H1 (cell line): ENCODE data around the gene SLMAP. TPM values are rescaled to one million over a fixed set of nuclear protein-coding genes. Genes with fewer than 3 reads are reported as not detected.

Experiments used
- CTCF ChIA-PET: fragments of 300-600 bp; sonication (Branson Sonifier 250); formaldehyde crosslinking; loops from one replicate; lab custom pipeline; 2021; ENCODE audit not compliant: partially characterized antibody; lab: Charles Lee
- POLR2A ChIA-PET: fragments of 300-600 bp; sonication (Branson Sonifier 250); formaldehyde crosslinking; loops from one replicate; lab custom pipeline; 2021; ENCODE audit warnings: inconsistent platforms; ENCODE audit not compliant: partially characterized antibody; lab: Charles Lee
- DNase-seq, 2 experiments: peaks; one replicate each; pipeline versions ENCODE4 v3.0.0 to v3.0.0-alpha.2; 2010 to 2022; ENCODE audit warnings: low spot score in 2 of 2, low read depth in 1 of 2, mixed read lengths in 1 of 2
- FAIRE-seq: peaks from 2 replicates; lab custom pipeline; 2011; peaks lifted over from hg19 to GRCh38; lab: Jason Lieb, UNC
- H2AFZ ChIP-seq: 2 replicates; pipeline ENCODE4 v1.8.1; 2012; ENCODE audit warnings: low read length, inconsistent platforms
- H2AK5ac ChIP-seq: 2 replicates; pipeline ENCODE4 v1.6.1; 2013; ENCODE audit warnings: low read depth, low read length
- H2BK120ac ChIP-seq: replicated peaks from 2 replicates; pipeline ENCODE3; 2013; ENCODE audit warnings: low read depth, low read length, inconsistent platforms
- H2BK12ac ChIP-seq: 2 replicates; pipeline ENCODE4 v1.6.1; 2013; ENCODE audit warnings: low read depth, low read length
- H2BK15ac ChIP-seq: 2 replicates; pipeline ENCODE4 v1.6.1; 2013; ENCODE audit warnings: low read length
- H2BK20ac ChIP-seq: 2 replicates; pipeline ENCODE4 v1.6.1; 2013; ENCODE audit warnings: low read length
- H2BK5ac ChIP-seq: 2 replicates; pipeline ENCODE4 v1.6.1; 2013; ENCODE audit warnings: low read depth, low read length
- H3K14ac ChIP-seq: 2 replicates; pipeline ENCODE4 v1.6.1; 2013; ENCODE audit warnings: inconsistent platforms; ENCODE audit not compliant: insufficient read length
- H3K18ac ChIP-seq: 2 replicates; pipeline ENCODE4 v1.6.1; 2013; ENCODE audit warnings: low read length; ENCODE audit errors: extremely low read depth
- H3K23ac ChIP-seq: 2 replicates; pipeline ENCODE4 v1.6.1; 2013; ENCODE audit warnings: inconsistent platforms; ENCODE audit not compliant: insufficient read length
- H3K23me2 ChIP-seq: 2 replicates; pipeline ENCODE4 v1.6.1; 2013; ENCODE audit warnings: low read depth, low read length
- H3K27ac ChIP-seq: 2 replicates; pipeline ENCODE4 v1.6.1; 2011; ENCODE audit warnings: low read depth, low read length, inconsistent platforms
- H3K27me3 ChIP-seq, 4 experiments: replicated peaks in 1 of 4; 1 replicate in 1 of 4; 2 replicates in 3 of 4; pipeline versions ENCODE4 v1.6.1 to v1.8.1; 2011 to 2013; ENCODE audit warnings: low read length in 3 of 4, mild to moderate bottlenecking in 3 of 4, inconsistent platforms in 2 of 4, mixed read lengths in 2 of 4, moderate library complexity in 1 of 4; ENCODE audit not compliant: control insufficient read depth in 3 of 4, insufficient read depth in 3 of 4; ENCODE audit errors: extremely low read depth in 1 of 4
- H3K36me3 ChIP-seq, 4 experiments: 2 replicates each; pipeline versions ENCODE4 v1.6.1 to v1.8.1; 2011 to 2013; ENCODE audit warnings: mild to moderate bottlenecking in 4 of 4, low read length in 3 of 4, moderate library complexity in 2 of 4, control low read depth in 1 of 4, inconsistent platforms in 1 of 4; ENCODE audit not compliant: insufficient read depth in 4 of 4, control insufficient read depth in 2 of 4
- H3K4ac ChIP-seq: replicated peaks from 2 replicates; pipeline ENCODE3; 2013; ENCODE audit warnings: low read length, low read depth, mixed read lengths, inconsistent platforms; ENCODE audit not compliant: insufficient read length
- H3K4me1 ChIP-seq, 4 experiments: replicated peaks in 1 of 4; 1 replicate in 1 of 4; 2 replicates in 3 of 4; pipeline versions ENCODE4 v1.6.1 to v1.8.1; 2011 to 2013; ENCODE audit warnings: low read length in 3 of 4, inconsistent platforms in 2 of 4, mixed read lengths in 1 of 4; ENCODE audit not compliant: insufficient read depth in 4 of 4, control insufficient read depth in 3 of 4
- H3K4me2 ChIP-seq, 2 experiments: 2 replicates each; pipeline versions ENCODE4 v1.6.1 to v1.8.1; 2011 to 2013; ENCODE audit warnings: low read depth in 2 of 2, low read length in 2 of 2, control low read depth in 1 of 2, inconsistent platforms in 1 of 2, mild to moderate bottlenecking in 1 of 2; ENCODE audit not compliant: insufficient read depth in 1 of 2
- H3K4me3 ChIP-seq, 4 experiments: fragments of 200-600, 300-600 bp in 1 of 4; sonication (generic), shearing (Covaris generic), sonication (Bioruptor Twin) in 1 of 4; 2 replicates each; pipeline versions ENCODE4 v1.5.1 to v1.8.1; 2011 to 2016; ENCODE audit warnings: low read length in 4 of 4, low read depth in 3 of 4, control low read depth in 2 of 4, inconsistent platforms in 2 of 4, mild to moderate bottlenecking in 2 of 4, mixed read lengths in 1 of 4, moderate library complexity in 1 of 4; ENCODE audit not compliant: insufficient read depth in 2 of 4; ENCODE audit errors: extremely low read depth in 1 of 4
- H3K56ac ChIP-seq: replicated peaks from 2 replicates; pipeline ENCODE3; 2013; ENCODE audit warnings: low read depth, mild to moderate bottlenecking, mixed read lengths, low read length, inconsistent platforms; ENCODE audit not compliant: insufficient read length
- H3K79me1 ChIP-seq: 2 replicates; pipeline ENCODE4 v1.6.1; 2013; ENCODE audit warnings: low read depth, low read length, control low read depth
- H3K79me2 ChIP-seq, 2 experiments: 2 replicates each; pipeline versions ENCODE4 v1.6.1 to v1.8.1; 2012 to 2013; ENCODE audit warnings: low read length in 2 of 2, mild to moderate bottlenecking in 2 of 2, inconsistent platforms in 1 of 2; ENCODE audit not compliant: insufficient read depth in 2 of 2, control insufficient read depth in 1 of 2
- H3K9ac ChIP-seq, 4 experiments: replicated peaks in 1 of 4; 1 replicate in 1 of 4; 2 replicates in 3 of 4; pipeline versions ENCODE4 v1.6.1 to v1.8.1; 2011 to 2013; ENCODE audit warnings: low read depth in 3 of 4, low read length in 3 of 4, control low read depth in 2 of 4, mild to moderate bottlenecking in 2 of 4, moderate library complexity in 2 of 4, inconsistent platforms in 1 of 4; ENCODE audit errors: extremely low read depth in 1 of 4
- H3K9me3 ChIP-seq, 2 experiments: 2 replicates each; pipeline versions ENCODE4 v1.6.1 to v1.8.1; 2012 to 2013; ENCODE audit warnings: mild to moderate bottlenecking in 2 of 2, moderate library complexity in 2 of 2, control low read depth in 1 of 2, inconsistent platforms in 1 of 2, low read depth in 1 of 2, low read length in 1 of 2, mixed read lengths in 1 of 2; ENCODE audit not compliant: insufficient read depth in 2 of 2
- H4K20me1 ChIP-seq, 2 experiments: replicated peaks in 1 of 2; 2 replicates each; pipeline versions ENCODE3 to v1.8.1; 2011 to 2013; ENCODE audit warnings: inconsistent platforms in 2 of 2, low read length in 2 of 2, mild to moderate bottlenecking in 1 of 2; ENCODE audit not compliant: insufficient read depth in 2 of 2, control insufficient read depth in 1 of 2
- H4K5ac ChIP-seq: 2 replicates; pipeline ENCODE4 v1.6.1; 2013; ENCODE audit warnings: low read length, low read depth, mixed read lengths, inconsistent platforms; ENCODE audit not compliant: insufficient read length
- H4K8ac ChIP-seq: 2 replicates; pipeline ENCODE4 v1.8.0; 2013; ENCODE audit warnings: mild to moderate bottlenecking, moderate library complexity, low read length, inconsistent platforms; ENCODE audit not compliant: insufficient read depth; ENCODE audit errors: extremely low read depth
- H4K91ac ChIP-seq: replicated peaks from 2 replicates; pipeline ENCODE3; 2013; ENCODE audit warnings: low read length, mixed read lengths, inconsistent platforms; ENCODE audit not compliant: insufficient read length
- CEBPB ChIP-seq: IDR thresholded peaks from 2 replicates; pipeline ENCODE4 v1.6.1; 2012; ENCODE audit warnings: low read depth, low read length
- KDM5A ChIP-seq: fragments of 200-600 bp; IDR thresholded peaks from 2 replicates; pipeline ENCODE4 v1.7.1; 2012; ENCODE audit warnings: mild to moderate bottlenecking, low read length, inconsistent platforms, mixed read lengths
- POU5F1 ChIP-seq: IDR thresholded peaks from 2 replicates; pipeline ENCODE4 v1.6.1; 2011; ENCODE audit warnings: low read depth, mild to moderate bottlenecking, low read length, moderate library complexity
- RNF2 ChIP-seq: fragments of 200-900, 300-1000 bp; sonication (generic); IDR thresholded peaks from 2 replicates; pipeline ENCODE4 v1.7.1; 2016; ENCODE audit warnings: borderline replicate concordance, low read depth, mild to moderate bottlenecking, antibody characterized with exemption, low read length; ENCODE audit not compliant: poor library complexity, severe bottlenecking; ENCODE audit errors: missing control alignments
- SAP30 ChIP-seq: fragments of 300-600 bp; sonication (generic); IDR thresholded peaks from 2 replicates; pipeline ENCODE4 v1.7.1; 2012; ENCODE audit warnings: low read length, moderate library complexity, mild to moderate bottlenecking, inconsistent platforms; ENCODE audit not compliant: insufficient read depth, insufficient replicate concordance
- TAF1 ChIP-seq: IDR thresholded peaks from 2 replicates; pipeline ENCODE4 v1.6.1; 2011; ENCODE audit warnings: mild to moderate bottlenecking, low read depth, low read length
- WGBS, 2 experiments: shearing (Covaris generic) in 1 of 2; methylation state at CpG; one replicate each; pipeline versions ENCODE4 v1.1.6 to v1.1.7; 2013 to 2015; ENCODE audit warnings: low lambda C conversion rate in 2 of 2, mixed read lengths in 2 of 2, inconsistent platforms in 1 of 2, low coverage in 1 of 2, missing lambda C conversion rate in 1 of 2; ENCODE audit not compliant: insufficient replicate concordance in 2 of 2, insufficient coverage in 1 of 2, insufficient read length in 1 of 2; ENCODE audit errors: extremely low coverage in 1 of 2, missing lambda C conversion rate in 1 of 2; 5-methylcytosine and 5-hydroxymethylcytosine counted together
- polyA plus RNA-seq, 7 experiments: library from polyadenylated mRNA; depleted of rRNA in 3 of 7; stranded (reverse) in 5 of 7; unstranded in 2 of 7; fragments of >200 nt in 5 of 7; fragments of 200-250 nt in 2 of 7; gene quantifications; 1 replicate in 5 of 7; 2 replicates in 1 of 7; 4 replicates in 1 of 7; pipeline versions ENCODE4 v1.2.1 to v1.2.3, GENCODE V29; 2011 to 2013; ENCODE audit warnings: missing spikeins in 2 of 7, mixed read lengths in 2 of 7
- total RNA-seq: library from RNA; stranded (reverse); fragmentation: NEBNext Ultra II Directional; extraction: Animal tissue kit (Norgen Biotek cat#: 25700); gene quantifications from 2 replicates; pipeline ENCODE4 v1.2.1, GENCODE V29; 2021

The SLMAP gene
- total and polyA plus RNA-seq, 2 of the 8 experiments (the other 6 are each of a cell fraction or from before 2014, with no cell fraction given): 13.6 to 70.4 TPM

DNA sequence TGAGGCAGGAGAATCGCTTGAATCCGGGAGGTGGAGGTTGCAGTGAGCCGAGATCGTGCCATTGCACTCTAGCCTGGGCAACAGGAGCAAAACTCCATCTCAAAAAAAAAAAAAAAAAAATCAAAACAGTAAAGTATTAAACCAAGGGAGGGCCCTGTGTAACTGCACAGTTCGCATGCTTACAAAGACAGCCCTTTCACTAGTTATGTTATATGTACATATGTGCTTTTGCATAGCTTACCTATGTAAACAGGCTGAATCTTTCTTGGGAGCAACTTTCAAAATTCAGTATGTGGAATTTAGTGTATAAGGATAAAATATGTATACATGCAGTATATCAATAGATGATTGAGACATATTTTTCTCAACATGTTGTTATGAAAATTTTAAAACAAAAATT, 16.1 kb upstream of the SLMAP start:
- Histone ChIP-seq H3K56ac (no peak overlapping the region), H2BK15ac (no peak overlapping the region), H3K4me2 (no peak overlapping the region), H3K36me3 (no peaks in the 10 kb centered on the region), H2BK12ac (no peak overlapping the region), H3K23me2 (no peaks in the 10 kb centered on the region; the same call in 1 of the 2 replicates)
- TF ChIP-seq POU5F1: no peak
- TF ChIP-seq KDM5A: no peak
- no peak for TF ChIP-seq TAF1
- no peak for TF ChIP-seq CEBPB
- TF ChIP-seq SAP30: no peak
- no peak for TF ChIP-seq RNF2
- TF ChIP-seq, all 59 proteins: peak for 0
- H3K4me3 ChIP-seq: no peak overlapping the region
- no peak overlapping the region for H3K9ac ChIP-seq
- H2AFZ ChIP-seq: no peak overlapping the region
- no peak overlapping the region for H3K27ac ChIP-seq
- POLR2A ChIA-PET: no interaction called here
- no peaks in the 10 kb centered on the region for H4K20me1 ChIP-seq
- H3K18ac ChIP-seq: no peak overlapping the region
- H3K9me3 ChIP-seq: no peaks in the 10 kb centered on the region
- DNase-seq (no peak), FAIRE-seq (no peak)
- no peaks in the 10 kb centered on the region for H3K79me1 ChIP-seq
- no peak overlapping the region for H2BK20ac ChIP-seq
- H3K4me1 ChIP-seq: no peaks in the 10 kb centered on the region
- H3K14ac ChIP-seq: no peak overlapping the region
- H4K5ac ChIP-seq: no peak overlapping the region
- H4K8ac ChIP-seq: no peak overlapping the region
- H4K91ac ChIP-seq: no peak overlapping the region
- WGBS, 2 experiments: 94% methylated on average over 5 of the region's 5 CpGs; no CpG with 5 or more reads in 1 of the 2 experiments
- CTCF ChIA-PET: interaction anchor here (0.6 kb wide), 1 partner anchor 41 kb away, joined by 3 read pairs; no protein-coding TSS in a partner anchor
- H3K79me2 ChIP-seq: no peaks in the 10 kb centered on the region
- H2AK5ac ChIP-seq: no peak overlapping the region
- no peak overlapping the region for H3K23ac ChIP-seq
- no peak overlapping the region for H2BK120ac ChIP-seq
- H2BK5ac ChIP-seq: no peak overlapping the region
- H3K27me3 ChIP-seq: no peaks in the 10 kb centered on the region
- H3K4ac ChIP-seq: no peak overlapping the region
